LHCN-M2 (cell line): ENCODE data around the gene SOBP. TPM values are rescaled to one million over a fixed set of nuclear protein-coding genes. Genes with fewer than 3 reads are reported as not detected.

Source experiments
- DNase-seq: peaks from one replicate; pipeline ENCODE4 v3.0.0-alpha.2; 2012; ENCODE audit warnings: low read depth
- total RNA-seq: library from RNA; depleted of rRNA; stranded (reverse); fragments of >200 nt; gene quantifications from 2 replicates; pipeline ENCODE4 v1.2.3, GENCODE V29; 2014

The SOBP gene
- total RNA-seq, 1 experiment from 2014 or later: under 0.01 TPM

GRCh38 chr6:107617341-107617932 lies 127.5 kb downstream of the SOBP start:
- DNase-seq: no peak

- no peak for DNase-seq
Measured at GRCh38 chr6:107618672-107619071, 128.8 kb downstream of the SOBP start.

- DNase-seq: no peak
Measured at GRCh38 chr6:107620732-107621131, 130.8 kb downstream of the SOBP start.

GRCh38 chr6:107621229-107621937 lies 131.5 kb downstream of the SOBP start:
- no peak for DNase-seq

- DNase-seq: no peak
Measured at GRCh38 chr6:107622269-107622668, 132.4 kb downstream of the SOBP start.

- DNase-seq: no peak
Measured at GRCh38 chr6:107624050-107624449, 134.1 kb downstream of the SOBP start.

GRCh38 chr6:107624541-107624940 lies 134.6 kb downstream of the SOBP start:
- no peak for DNase-seq

GRCh38 chr6:107625264-107625663 lies 135.3 kb downstream of the SOBP start:
- peak; percentile 24 for DNase-seq

GRCh38 chr6:107626645-107627044 lies 136.7 kb downstream of the SOBP start:
- no peak for DNase-seq

- DNase-seq: no peak
Measured at GRCh38 chr6:107627969-107628368, 138.1 kb downstream of the SOBP start.

- no peak for DNase-seq
Measured at GRCh38 chr6:107628878-107629277, 139.0 kb downstream of the SOBP start.

- no peak for DNase-seq
Measured at GRCh38 chr6:107629548-107630129, 139.7 kb downstream of the SOBP start.

GRCh38 chr6:107630348-107630977 lies 140.5 kb downstream of the SOBP start:
- DNase-seq: no peak

GRCh38 chr6:107632381-107633136 lies 142.6 kb downstream of the SOBP start:
- DNase-seq: no peak

- DNase-seq: no peak
Measured at GRCh38 chr6:107633680-107634323, 143.9 kb downstream of the SOBP start.

GRCh38 chr6:107634324-107635056 lies 144.6 kb downstream of the SOBP start:
- no peak for DNase-seq

GRCh38 chr6:107635057-107635515 lies 145.2 kb downstream of the SOBP start:
- DNase-seq: no peak

GRCh38 chr6:107636486-107636885 lies 146.6 kb downstream of the SOBP start:
- no peak for DNase-seq

GRCh38 chr6:107637316-107638315 lies 147.7 kb downstream of the SOBP start:
- DNase-seq: no peak
